ENCODE results near the gene MPND.

MPND gene

DNA sequence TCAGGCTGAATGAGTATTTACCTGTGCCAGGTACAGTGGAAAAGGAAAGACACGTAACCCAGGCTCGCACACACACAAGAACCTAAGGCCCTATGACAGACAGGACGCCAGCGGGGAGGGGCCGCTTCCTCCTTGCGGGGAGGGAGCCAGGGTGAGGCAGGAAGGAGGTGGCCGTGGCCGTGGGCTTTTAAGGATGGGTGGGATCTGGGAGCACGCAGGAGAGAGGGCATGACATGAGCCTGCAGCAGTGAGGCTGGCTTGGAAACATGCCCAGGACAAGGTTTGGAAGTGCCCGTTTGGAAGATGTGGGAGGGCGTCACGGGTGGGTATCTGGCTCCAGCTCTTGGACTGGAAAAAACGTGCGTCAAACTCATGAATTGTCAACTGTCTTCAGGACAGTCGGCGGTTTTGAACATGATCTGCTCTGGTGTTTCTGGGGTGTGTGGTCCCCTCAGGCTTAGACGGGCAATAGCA is 36.9 kb downstream of the MPND start:
- peak overlapping the region; percentile 43 for H3K4me3 Mint-ChIP-seq

GRCh38 chr19:4385291-4386040 is 42.1 kb downstream of the MPND start:
- Mint-ChIP-seq H3K27ac (peak overlapping the region; percentile 63), H3K36me3 (ENCODE audit: low read depth) (peaks cover 75% of the 10 kb centered on the region), H3K4me3 (no peak overlapping the region), H3K4me1 (ENCODE audit: low read depth) (peaks cover 82% of the 10 kb centered on the region), H3K9me3 (no peaks in the 10 kb centered on the region), H3K27me3 (no peaks in the 10 kb centered on the region)
- intact Hi-C loops (cut with micrococcal nuclease), result no loop called here

More for the DNA sequence above, 36.9 kb downstream of the MPND start:
- peaks cover 79% of the 10 kb centered on the region for H3K4me1 Mint-ChIP-seq (ENCODE audit: low read depth)
- H3K27me3 Mint-ChIP-seq, result no peaks in the 10 kb centered on the region
- intact Hi-C loops (cut with micrococcal nuclease), result no loop called here
- H3K36me3 Mint-ChIP-seq (ENCODE audit: low read depth), result peaks cover 68% of the 10 kb centered on the region
- no peaks in the 10 kb centered on the region for H3K9me3 Mint-ChIP-seq
- peak overlapping the region; percentile 73 for H3K27ac Mint-ChIP-seq

DNA sequence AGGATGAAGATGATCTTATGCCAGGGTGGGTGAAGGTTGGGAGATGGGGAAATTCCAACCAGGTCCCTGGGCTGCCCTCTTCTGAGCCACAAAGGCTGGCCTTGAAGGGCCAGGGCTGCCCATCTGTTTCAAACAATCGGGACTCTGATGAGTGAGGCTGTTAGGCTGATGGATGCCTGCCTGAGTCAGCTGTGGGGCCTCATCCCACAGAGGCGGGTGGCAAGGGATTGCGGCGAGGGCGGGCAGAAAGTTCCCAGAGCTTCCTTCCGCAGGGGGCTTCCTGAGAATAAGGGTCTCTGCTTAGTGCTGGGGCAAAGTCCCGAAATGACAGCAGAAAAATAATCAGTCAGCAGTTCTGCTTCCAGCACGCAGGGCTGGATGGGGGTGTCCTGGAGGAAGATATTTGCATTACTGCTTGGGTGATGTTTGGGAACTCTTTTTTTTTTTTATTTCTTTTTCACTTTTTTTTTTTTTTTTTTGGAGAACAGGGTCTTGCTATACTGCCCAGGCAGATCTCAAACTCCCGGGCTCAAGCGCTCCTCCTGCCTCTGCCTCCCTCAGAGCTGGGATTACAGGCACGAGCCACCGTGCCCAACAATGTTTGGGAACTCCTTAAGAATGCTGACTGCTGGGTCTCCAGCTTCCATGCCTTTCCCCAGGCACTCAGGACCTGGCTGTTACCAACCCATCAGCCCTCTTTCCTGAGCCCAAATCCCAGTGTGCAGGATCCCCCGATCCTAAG is 42.9 kb downstream of the MPND start:
- no peaks in the 10 kb centered on the region for H3K27me3 Mint-ChIP-seq

DNA sequence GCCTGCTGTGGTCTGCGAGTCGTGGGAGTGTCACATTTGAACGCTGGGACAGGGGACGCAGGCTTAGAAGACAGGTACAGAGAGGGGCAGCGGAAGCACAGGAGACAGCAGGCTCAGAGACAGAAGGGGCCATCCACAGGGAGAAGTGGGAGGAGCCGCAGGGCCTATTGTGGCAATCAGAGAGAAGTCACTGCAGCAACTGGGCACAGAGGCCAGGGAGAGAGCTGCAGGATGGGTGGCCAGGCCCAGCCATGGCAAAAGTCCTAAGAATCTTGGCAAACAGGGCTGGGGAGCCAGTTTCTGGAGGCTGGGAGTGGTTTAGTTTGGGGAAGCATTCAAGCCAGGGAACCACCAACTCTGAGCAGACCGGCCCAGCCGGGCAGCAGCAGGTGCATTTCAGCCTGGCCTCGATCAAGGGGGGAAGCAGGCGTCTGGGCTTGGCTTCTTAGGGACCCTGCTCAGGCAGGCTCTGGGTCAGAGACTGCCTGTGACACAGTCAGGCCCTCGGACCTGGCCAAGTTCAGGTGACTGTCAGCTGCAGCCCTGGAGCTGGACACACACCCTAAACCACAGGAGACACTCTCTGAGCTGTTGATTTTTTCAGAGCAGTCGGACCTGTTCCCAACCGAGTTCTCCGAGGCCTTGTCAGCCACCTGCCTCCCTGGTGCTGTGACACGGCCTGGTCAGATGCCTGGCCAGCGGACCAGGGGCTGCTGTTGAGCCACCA is 45.1 kb downstream of the MPND start:
- peak overlapping the region; percentile 67 for H3K27ac Mint-ChIP-seq
- intact Hi-C loops (cut with micrococcal nuclease), result no loop called here

More for the DNA sequence above, 42.9 kb downstream of the MPND start:
- intact Hi-C loops (cut with micrococcal nuclease), result no loop called here
- Mint-ChIP-seq H3K9me3 (no peaks in the 10 kb centered on the region), H3K4me1 (ENCODE audit: low read depth) (peaks cover 82% of the 10 kb centered on the region), H3K36me3 (ENCODE audit: low read depth) (peaks cover 82% of the 10 kb centered on the region), H3K27ac (peak overlapping the region; percentile 63), H3K4me3 (no peak overlapping the region)

DNA sequence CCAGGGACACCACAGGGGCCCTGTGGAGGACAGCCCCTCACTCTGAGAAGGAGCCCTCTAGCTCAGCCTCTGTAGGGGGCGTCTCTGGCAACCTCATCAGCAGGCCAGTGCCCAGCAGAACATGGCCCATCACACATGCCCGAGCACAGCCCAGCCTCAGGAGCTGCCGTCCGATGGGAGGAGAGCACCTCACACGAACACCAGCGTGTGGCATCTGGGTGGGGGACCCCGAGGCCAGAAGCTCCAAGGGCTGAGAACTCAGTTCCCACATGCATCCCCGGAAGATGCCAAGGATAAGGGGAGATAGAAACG is 45.7 kb downstream of the MPND start:
- Mint-ChIP-seq H3K9me3 (no peaks in the 10 kb centered on the region), H3K27ac (peak overlapping the region; percentile 67), H3K4me3 (no peak overlapping the region), H3K4me1 (ENCODE audit: low read depth) (peaks cover 89% of the 10 kb centered on the region), H3K27me3 (no peaks in the 10 kb centered on the region), H3K36me3 (ENCODE audit: low read depth) (peaks cover 93% of the 10 kb centered on the region)
- intact Hi-C loops (cut with micrococcal nuclease), result no loop called here

More for the DNA sequence above, 45.1 kb downstream of the MPND start:
- H3K27me3 Mint-ChIP-seq, result no peaks in the 10 kb centered on the region
- peaks cover 89% of the 10 kb centered on the region for H3K4me1 Mint-ChIP-seq (ENCODE audit: low read depth)
- no peaks in the 10 kb centered on the region for H3K9me3 Mint-ChIP-seq
- peaks cover 94% of the 10 kb centered on the region for H3K36me3 Mint-ChIP-seq (ENCODE audit: low read depth)
- H3K4me3 Mint-ChIP-seq, result no peak overlapping the region

DNA sequence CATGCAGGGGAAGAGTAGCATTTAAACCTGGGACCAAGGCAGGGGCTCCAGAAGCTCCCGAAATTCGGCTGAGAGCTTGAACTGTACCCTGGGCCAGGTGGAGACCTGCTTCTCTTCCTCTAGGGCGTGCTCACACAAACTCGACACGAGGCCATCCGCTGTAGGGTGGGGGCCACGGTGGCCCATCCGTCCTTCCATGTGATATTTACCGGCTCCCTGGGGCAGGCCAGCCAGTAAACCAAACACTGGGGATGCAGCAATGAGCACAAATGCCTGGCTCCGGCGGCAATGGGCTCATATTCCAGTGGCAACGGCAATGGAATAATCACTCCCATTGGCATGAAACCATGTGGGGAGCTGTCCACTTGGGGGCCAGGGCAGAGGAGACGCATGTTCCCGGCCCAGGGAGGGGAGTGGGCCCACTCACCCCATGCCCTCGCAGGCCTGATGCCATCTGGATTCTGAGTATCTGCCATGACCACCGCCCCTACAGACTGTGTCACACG is 46.2 kb downstream of the MPND start:
- intact Hi-C loops (cut with micrococcal nuclease), result no loop called here
- H3K4me3 Mint-ChIP-seq, result no peak overlapping the region
- H3K27ac Mint-ChIP-seq, result peak overlapping the region; percentile 86
- H3K27me3 Mint-ChIP-seq, result no peaks in the 10 kb centered on the region
- H3K9me3 Mint-ChIP-seq, result no peaks in the 10 kb centered on the region
- peaks cover 94% of the 10 kb centered on the region for H3K4me1 Mint-ChIP-seq (ENCODE audit: low read depth)
- H3K36me3 Mint-ChIP-seq (ENCODE audit: low read depth), result peaks cover 93% of the 10 kb centered on the region

DNA sequence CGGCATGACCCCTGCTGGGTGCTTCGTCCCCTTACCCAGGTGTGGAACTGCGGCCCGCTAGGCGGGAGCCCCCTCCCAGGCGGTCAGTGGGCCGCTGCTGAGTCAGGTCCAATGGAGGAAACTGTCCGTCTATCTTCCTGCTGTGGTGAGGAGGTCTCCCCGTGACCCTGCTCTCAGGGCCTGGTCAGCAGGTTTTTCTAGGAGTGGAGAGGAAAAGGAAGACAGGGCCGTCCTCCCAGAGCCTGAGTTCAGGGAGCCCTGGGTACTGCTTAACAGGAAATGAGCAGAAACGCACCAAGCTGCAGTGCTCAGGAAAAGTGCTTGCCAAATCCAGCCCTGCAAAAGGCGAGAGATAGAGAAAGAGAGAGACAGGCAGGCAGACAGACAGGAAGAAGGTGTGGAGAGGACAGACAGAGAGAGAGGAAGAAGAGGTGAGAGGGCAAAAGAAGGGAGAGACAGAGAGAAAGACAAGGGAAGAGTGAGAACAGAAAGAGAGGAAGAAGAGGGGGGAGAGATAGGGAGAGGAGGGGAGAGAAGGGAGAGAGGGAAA is 46.7 kb downstream of the MPND start:
- Mint-ChIP-seq H3K9me3 (no peaks in the 10 kb centered on the region), H3K4me1 (ENCODE audit: low read depth) (peaks cover 99% of the 10 kb centered on the region), H3K27me3 (no peaks in the 10 kb centered on the region), H3K27ac (peak overlapping the region; percentile 86), H3K4me3 (peak overlapping the region; percentile 69), H3K36me3 (ENCODE audit: low read depth) (peaks cover 93% of the 10 kb centered on the region)
- intact Hi-C loops (cut with micrococcal nuclease), result no loop called here

DNA sequence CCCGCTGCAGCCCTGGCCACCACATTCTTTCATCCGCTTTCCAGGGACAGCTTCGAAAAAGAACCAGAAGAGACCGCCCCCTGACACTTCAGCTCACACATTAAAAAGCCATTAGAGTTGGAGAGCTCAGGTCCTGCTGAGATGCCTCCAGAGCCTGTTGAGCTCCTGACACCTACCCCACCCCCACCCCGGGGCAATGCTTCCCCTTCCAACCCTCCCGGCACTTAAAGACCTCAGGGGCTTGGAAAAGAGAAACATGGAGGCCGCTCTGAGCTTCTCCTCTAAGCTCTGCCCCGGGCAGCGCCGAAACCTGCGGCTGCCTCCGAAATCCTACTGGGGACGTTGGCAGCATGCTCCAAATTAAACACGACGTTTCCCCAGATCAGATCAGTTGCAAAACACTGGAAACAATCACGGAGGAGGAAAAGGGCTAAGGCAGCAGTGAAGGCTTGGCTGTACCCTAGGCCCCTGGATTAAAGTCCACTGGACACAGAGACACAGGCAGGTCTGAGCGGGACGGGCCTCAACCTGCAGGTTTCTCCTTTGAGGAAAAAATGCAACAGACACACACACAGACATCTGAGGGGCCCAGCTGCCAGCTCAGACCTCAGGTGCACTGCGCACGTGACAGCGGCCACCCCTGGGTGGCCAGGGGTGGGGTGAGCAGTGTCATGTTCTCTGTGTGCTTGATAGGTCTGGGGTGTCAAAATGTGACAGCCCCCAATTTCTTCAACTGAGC is 47.4 kb downstream of the MPND start:
- H3K27ac Mint-ChIP-seq, result peak overlapping the region; percentile 86
- H3K4me1 Mint-ChIP-seq (ENCODE audit: low read depth), result peaks cover 96% of the 10 kb centered on the region
- H3K4me3 Mint-ChIP-seq, result peak overlapping the region; percentile 69
- H3K9me3 Mint-ChIP-seq, result no peaks in the 10 kb centered on the region
- intact Hi-C loops (cut with micrococcal nuclease), result no loop called here
- no peaks in the 10 kb centered on the region for H3K27me3 Mint-ChIP-seq
- peaks cover 93% of the 10 kb centered on the region for H3K36me3 Mint-ChIP-seq (ENCODE audit: low read depth)

DNA sequence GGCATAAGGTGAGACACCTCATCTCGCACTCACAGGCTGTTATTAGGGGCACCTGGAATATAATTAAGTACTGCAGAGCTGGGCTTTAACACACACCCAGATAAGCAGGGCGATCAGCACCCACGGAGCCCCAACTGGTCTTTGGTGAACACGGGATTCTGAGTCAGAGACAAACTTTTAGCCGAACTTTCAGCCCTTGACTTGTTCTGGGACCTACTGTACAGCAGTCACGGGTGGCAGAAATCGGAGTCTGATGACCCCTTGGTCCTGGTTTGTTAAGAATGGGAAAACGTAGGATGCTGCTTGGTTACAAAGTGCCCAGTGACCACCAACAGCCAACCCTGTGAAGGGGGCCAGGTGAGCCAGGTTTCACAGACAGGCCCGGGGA is 47.9 kb downstream of the MPND start:
- peaks cover 96% of the 10 kb centered on the region for H3K4me1 Mint-ChIP-seq (ENCODE audit: low read depth)
- peaks cover 93% of the 10 kb centered on the region for H3K36me3 Mint-ChIP-seq (ENCODE audit: low read depth)
- H3K9me3 Mint-ChIP-seq, result no peaks in the 10 kb centered on the region
- intact Hi-C loops (cut with micrococcal nuclease), result no loop called here
- H3K27me3 Mint-ChIP-seq, result no peaks in the 10 kb centered on the region
- peak overlapping the region; percentile 86 for H3K27ac Mint-ChIP-seq
- H3K4me3 Mint-ChIP-seq, result peak overlapping the region; percentile 64

DNA sequence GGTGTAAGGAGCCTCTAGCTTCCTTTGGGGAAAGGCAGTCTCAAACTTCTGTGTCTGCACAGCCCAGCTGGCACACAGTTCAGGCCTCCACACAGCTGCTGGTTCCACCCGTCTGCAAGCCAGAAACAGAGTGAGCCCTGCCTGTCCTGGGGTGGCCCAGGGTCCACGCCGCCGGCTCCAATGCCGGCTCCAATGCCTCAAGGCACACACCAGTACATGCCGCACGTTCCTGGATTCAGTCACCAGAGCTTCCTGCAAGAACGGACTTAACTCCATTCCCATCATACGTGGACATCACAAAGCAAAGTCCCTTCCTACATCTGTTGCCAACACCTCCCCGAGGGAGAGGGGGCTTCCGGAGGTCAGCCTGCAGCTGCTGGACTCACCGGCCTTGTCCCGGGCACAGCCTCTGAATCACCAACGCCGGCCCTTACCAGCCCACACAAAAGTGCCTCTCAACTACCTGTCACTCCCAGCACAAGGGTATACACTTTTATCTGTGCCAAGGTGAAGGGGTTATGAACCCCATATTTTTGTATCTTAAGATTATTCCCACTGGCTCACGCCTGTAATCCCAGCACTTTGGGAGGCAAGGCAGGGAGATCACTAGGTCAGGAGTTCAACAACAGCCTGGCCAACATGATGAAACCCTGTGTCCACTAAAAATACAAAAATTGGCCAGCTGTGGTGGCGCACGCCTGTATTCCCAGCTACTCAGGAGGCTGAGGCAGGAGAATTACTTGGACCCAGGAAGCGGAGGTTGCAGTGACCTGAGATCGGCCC is 48.5 kb downstream of the MPND start:
- H3K4me3 Mint-ChIP-seq, result no peak overlapping the region
- peaks cover 96% of the 10 kb centered on the region for H3K4me1 Mint-ChIP-seq (ENCODE audit: low read depth)
- peaks cover 93% of the 10 kb centered on the region for H3K36me3 Mint-ChIP-seq (ENCODE audit: low read depth)
- H3K9me3 Mint-ChIP-seq, result no peaks in the 10 kb centered on the region
- H3K27me3 Mint-ChIP-seq, result no peaks in the 10 kb centered on the region
- intact Hi-C loops (cut with micrococcal nuclease), result no loop called here
- H3K27ac Mint-ChIP-seq, result peak overlapping the region; percentile 50

DNA sequence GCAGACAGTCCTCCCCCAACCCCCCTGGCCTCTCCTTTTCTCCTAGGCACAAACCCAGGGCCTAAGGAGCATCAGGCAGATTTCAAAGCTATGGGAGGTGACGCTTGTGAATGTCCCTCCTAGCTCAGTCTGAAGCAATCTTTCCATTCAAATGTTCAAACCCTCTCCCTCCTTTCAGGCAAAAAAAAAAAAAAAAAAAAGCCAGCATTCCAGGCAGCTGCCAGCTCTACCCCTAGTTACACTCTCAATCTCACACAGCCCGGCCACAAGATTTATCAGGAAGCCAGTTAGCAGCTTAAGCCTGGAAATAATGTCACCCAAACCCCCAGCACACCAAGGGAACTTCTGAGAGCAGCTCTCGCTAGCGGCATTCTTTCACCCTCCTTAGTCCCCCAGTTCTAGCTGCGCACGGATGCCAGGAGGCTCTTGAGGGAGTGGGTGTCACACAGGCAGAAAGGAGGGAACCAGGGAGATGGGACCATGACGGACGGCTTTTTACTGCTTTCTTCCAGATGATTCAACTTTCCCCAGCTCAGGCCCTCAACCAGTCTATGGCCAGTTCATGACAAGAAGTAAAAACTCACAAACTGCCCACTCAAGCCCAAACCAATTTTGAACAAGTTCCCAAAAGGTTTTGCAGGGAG is 50.7 kb downstream of the MPND start:
- intact Hi-C loops (cut with micrococcal nuclease), result no loop called here
- Mint-ChIP-seq H3K4me3 (no peak overlapping the region), H3K27me3 (no peaks in the 10 kb centered on the region), H3K27ac (peak overlapping the region; percentile 68), H3K36me3 (ENCODE audit: low read depth) (peaks cover 91% of the 10 kb centered on the region), H3K9me3 (no peaks in the 10 kb centered on the region), H3K4me1 (ENCODE audit: low read depth) (peaks cover 91% of the 10 kb centered on the region)

GRCh38 chr19:4396949-4397783 is 53.8 kb downstream of the MPND start:
- Mint-ChIP-seq H3K27ac (no peak overlapping the region), H3K4me1 (ENCODE audit: low read depth) (peaks cover 78% of the 10 kb centered on the region), H3K4me3 (no peak overlapping the region), H3K27me3 (no peaks in the 10 kb centered on the region), H3K9me3 (no peaks in the 10 kb centered on the region), H3K36me3 (ENCODE audit: low read depth) (peaks cover 72% of the 10 kb centered on the region)
- intact Hi-C loops (cut with micrococcal nuclease), result no loop called here
